CD14-positive monocyte (primary cell): ENCODE results near the gene RAB11FIP3. TPM values are rescaled to one million over a fixed set of nuclear protein-coding genes. Genes with fewer than 3 reads are reported as not detected.

ENCODE experiments used
- DNase-seq, 3 donors: peaks; one replicate each; pipeline ENCODE4 v3.0.0-alpha.2; 2011 to 2022
- H2AFZ ChIP-seq: 2 replicates; pipeline ENCODE4 v1.6.0; 2012; ENCODE audit warnings: mild to moderate bottlenecking, low read depth, low read length, inconsistent platforms; ENCODE audit not compliant: insufficient read depth, poor library complexity, severe bottlenecking
- H3K27ac ChIP-seq, 2 donors: 1 replicate in 1 of 2; 2 replicates in 1 of 2; pipeline ENCODE4 v1.5.1; 2012 to 2013; ENCODE audit warnings: low read length in 2 of 2, control low read depth in 1 of 2, inconsistent platforms in 1 of 2, low read depth in 1 of 2, mild to moderate bottlenecking in 1 of 2
- H3K27me3 ChIP-seq, 2 donors: one replicate each; pipeline versions ENCODE4 v1.6.0 to v1.6.1; 2011 to 2013; ENCODE audit warnings: low read length in 2 of 2; ENCODE audit not compliant: control insufficient read depth in 2 of 2, insufficient read depth in 2 of 2
- H3K36me3 ChIP-seq, 2 donors: replicated peaks in 1 of 2; 1 replicate in 1 of 2; 2 replicates in 1 of 2; pipeline versions ENCODE4 v1.5.1 to v1.6.1; 2012 to 2013; ENCODE audit warnings: low read length in 2 of 2, control low read depth in 1 of 2, inconsistent platforms in 1 of 2, mild to moderate bottlenecking in 1 of 2; ENCODE audit not compliant: insufficient read depth in 2 of 2, control insufficient read depth in 1 of 2
- H3K4me1 ChIP-seq, 2 donors: 1 replicate in 1 of 2; 2 replicates in 1 of 2; pipeline versions ENCODE4 v1.5.1 to v1.6.1; 2012 to 2013; ENCODE audit warnings: low read length in 2 of 2, control low read depth in 1 of 2, inconsistent platforms in 1 of 2, mild to moderate bottlenecking in 1 of 2, moderate library complexity in 1 of 2; ENCODE audit not compliant: insufficient read depth in 2 of 2, control insufficient read depth in 1 of 2
- H3K4me2 ChIP-seq: replicated peaks from 2 replicates; pipeline ENCODE3; 2012; ENCODE audit warnings: low read length, moderate library complexity, mild to moderate bottlenecking; ENCODE audit not compliant: poor library complexity, severe bottlenecking; ENCODE audit errors: extremely low read depth
- H3K4me3 ChIP-seq, 3 experiments: fragments of 200-600 bp in 1 of 3; sonication (generic) in 1 of 3; replicated peaks in 1 of 3; 1 replicate in 2 of 3; 2 replicates in 1 of 3; pipeline ENCODE4 v1.5.1; 2011 to 2013; ENCODE audit warnings: low read length in 3 of 3, mild to moderate bottlenecking in 3 of 3, control low read depth in 2 of 3, low read depth in 2 of 3, inconsistent platforms in 1 of 3, moderate library complexity in 1 of 3
- H3K79me2 ChIP-seq: 2 replicates; pipeline ENCODE4 v1.6.0; 2012; ENCODE audit warnings: mild to moderate bottlenecking, control low read depth, inconsistent platforms, low read length, moderate library complexity; ENCODE audit not compliant: insufficient read depth
- H3K9ac ChIP-seq: 2 replicates; pipeline ENCODE4 v1.6.0; 2017; ENCODE audit warnings: low read length, mild to moderate bottlenecking; ENCODE audit not compliant: insufficient read depth, poor library complexity, severe bottlenecking
- H3K9me3 ChIP-seq, 2 donors: replicated peaks in 1 of 2; 1 replicate in 1 of 2; 2 replicates in 1 of 2; pipeline versions ENCODE4 v1.5.1 to v1.6.1; 2012 to 2013; ENCODE audit warnings: low read length in 2 of 2, control low read depth in 1 of 2; ENCODE audit not compliant: control insufficient read depth in 1 of 2, insufficient read depth in 1 of 2
- H4K20me1 ChIP-seq: 2 replicates; pipeline ENCODE4 v1.6.0; 2012; ENCODE audit warnings: mild to moderate bottlenecking, low read length, control low read depth, moderate library complexity; ENCODE audit not compliant: insufficient read depth
- H3K27ac Mint-ChIP-seq, 7 donors: one replicate each; pipeline ENCODE4 v1.8.0; 2020; ENCODE audit warnings: mild to moderate bottlenecking in 7 of 7, mixed read lengths in 7 of 7, moderate library complexity in 6 of 7, inconsistent platforms in 2 of 7
- H3K27me3 Mint-ChIP-seq, 3 donors: one replicate each; pipeline ENCODE4 v1.8.0; 2021 to 2022; ENCODE audit warnings: low read depth in 3 of 3, mild to moderate bottlenecking in 3 of 3, mixed read lengths in 3 of 3, moderate library complexity in 3 of 3, inconsistent platforms in 1 of 3
- H3K36me3 Mint-ChIP-seq, 2 donors: one replicate each; pipeline ENCODE4 v1.8.0; 2020; ENCODE audit warnings: mixed read lengths in 2 of 2, inconsistent platforms in 1 of 2, mild to moderate bottlenecking in 1 of 2
- H3K4me1 Mint-ChIP-seq: one replicate; pipeline ENCODE4 v1.8.0; 2020; ENCODE audit warnings: mild to moderate bottlenecking, mixed read lengths
- H3K4me3 Mint-ChIP-seq, 2 donors: one replicate each; pipeline ENCODE4 v1.8.0; 2020; ENCODE audit warnings: mild to moderate bottlenecking in 2 of 2, mixed read lengths in 2 of 2, moderate library complexity in 1 of 2
- H3K9me3 Mint-ChIP-seq, 7 donors: one replicate each; pipeline ENCODE4 v1.8.0; 2020 to 2022; ENCODE audit warnings: mixed read lengths in 7 of 7, mild to moderate bottlenecking in 6 of 7, moderate library complexity in 6 of 7, inconsistent platforms in 2 of 7
- CTCF ChIP-seq: fragments of 200-600 bp; IDR thresholded peaks from one replicate; pipeline ENCODE4 v1.8.0; 2022; ENCODE audit warnings: antibody characterized with exemption, mild to moderate bottlenecking
- WGBS: methylation state at CpG from one replicate; pipeline ENCODE4 v1.1.5; 2013; ENCODE audit warnings: missing lambda C conversion rate; ENCODE audit not compliant: insufficient coverage; 5-methylcytosine and 5-hydroxymethylcytosine counted together
- intact Hi-C, 2 donors: fragments of 100-400 bp; cut with micrococcal nuclease; formaldehyde crosslinking; loops; one replicate each; pipeline versions ENCODE4 v1.15.0 to v1.15.1; 2023
- polyA plus RNA-seq, 3 donors: library from polyadenylated mRNA; depleted of rRNA in 1 of 3; unstranded in 2 of 3; stranded (reverse) in 1 of 3; fragments of 300-500 nt in 2 of 3; fragments of >200 nt in 1 of 3; fragmentation: Illumina TruSeq in 2 of 3; gene quantifications; 1 replicate in 2 of 3; 2 replicates in 1 of 3; pipeline ENCODE4 v1.2.3, GENCODE V29; 2012 to 2021

The RAB11FIP3 gene
- polyA plus RNA-seq, 3 donors: 0.37 to 7.5 (median 0.49) TPM

GRCh38 chr16:441447-441846, 16.0 kb downstream of the RAB11FIP3 start:
- Mint-ChIP-seq H3K4me3 (no peak overlapping the region), H3K36me3 (no peaks in the 10 kb centered on the region), H3K4me1 (no peaks in the 10 kb centered on the region), H3K27ac (no peak overlapping the region), H3K27me3 (peaks cover 0 to 4% (median 0%) of the 10 kb centered on the region in 3 donors), H3K9me3 (no peaks in the 10 kb centered on the region)
- H3K27me3 ChIP-seq: no peaks in the 10 kb centered on the region
- no peak overlapping the region for H3K9ac ChIP-seq
- intact Hi-C loops: no loop called here
- no peaks in the 10 kb centered on the region for H4K20me1 ChIP-seq
- no peak overlapping the region for H3K27ac ChIP-seq
- no peaks in the 10 kb centered on the region for H3K9me3 ChIP-seq
- no peak overlapping the region for H3K4me2 ChIP-seq
- TF ChIP-seq CTCF: no peak
- H3K4me1 ChIP-seq: no peaks in the 10 kb centered on the region
- WGBS: 96% methylated on average over 5 of the region's 6 CpGs
- DNase-seq: no peak
- no peaks in the 10 kb centered on the region for H3K36me3 ChIP-seq
- H2AFZ ChIP-seq: no peak overlapping the region
- H3K4me3 ChIP-seq: no peak overlapping the region
- H3K79me2 ChIP-seq: no peaks in the 10 kb centered on the region

- peaks cover 0 to 4% (median 0%) of the 10 kb centered on the region in 3 donors for H3K27me3 Mint-ChIP-seq
- DNase-seq: no peak
- Histone ChIP-seq H3K27ac (no peak overlapping the region), H3K4me2 (no peak overlapping the region), H3K9me3 (no peaks in the 10 kb centered on the region), H3K4me1 (no peaks in the 10 kb centered on the region), H3K79me2 (no peaks in the 10 kb centered on the region), H3K36me3 (no peaks in the 10 kb centered on the region), H2AFZ (no peak overlapping the region), H4K20me1 (no peaks in the 10 kb centered on the region), H3K9ac (no peak overlapping the region), H3K27me3 (no peaks in the 10 kb centered on the region), H3K4me3 (no peak overlapping the region)
- TF ChIP-seq CTCF: no peak
- WGBS: 100% methylated on average over 3 of the region's 6 CpGs
- no peaks in the 10 kb centered on the region for H3K36me3 Mint-ChIP-seq
- H3K4me3 Mint-ChIP-seq: no peak overlapping the region
- no peaks in the 10 kb centered on the region for H3K4me1 Mint-ChIP-seq
- H3K9me3 Mint-ChIP-seq: no peaks in the 10 kb centered on the region
- peak overlapping the region in 1 of 7 donors; percentile 50 for H3K27ac Mint-ChIP-seq
- intact Hi-C loops: no loop called here
Observed at GRCh38 chr16:442976-443375, 17.5 kb downstream of the RAB11FIP3 start.
